Tibial nerve (tissue), 4 donors: ENCODE data around the gene ENOSF1.

Experiments used
- EP300 ChIP-seq, 2 donors: sonication (generic); formaldehyde crosslinking; IDR thresholded peaks; one replicate each; pipeline ENCODE4 v1.6.1; 2017; ENCODE audit warnings: antibody characterized with exemption in 2 of 2, mild to moderate bottlenecking in 1 of 2
- POLR2A ChIP-seq, 2 donors: fragments of 450-650 bp; IDR thresholded peaks; one replicate each; pipeline ENCODE4 v1.6.1; 2017; ENCODE audit warnings: antibody characterized with exemption in 2 of 2, mild to moderate bottlenecking in 2 of 2, moderate library complexity in 2 of 2
- TF ChIP-seq, protein P1 (sequence below), 5 experiments: fragments of 200-600 bp in 3 of 5; fragments of 450-650 bp in 2 of 5; sonication (generic) in 3 of 5; IDR thresholded peaks; one replicate each; pipeline ENCODE4 v1.5.1; 2016 to 2019; ENCODE audit warnings: antibody characterized with exemption in 5 of 5, mild to moderate bottlenecking in 3 of 5, moderate library complexity in 2 of 5

GRCh38 chr18:654601-655000 is 57.8 kb downstream of the ENOSF1 start:
- TF ChIP-seq, protein P1, sequence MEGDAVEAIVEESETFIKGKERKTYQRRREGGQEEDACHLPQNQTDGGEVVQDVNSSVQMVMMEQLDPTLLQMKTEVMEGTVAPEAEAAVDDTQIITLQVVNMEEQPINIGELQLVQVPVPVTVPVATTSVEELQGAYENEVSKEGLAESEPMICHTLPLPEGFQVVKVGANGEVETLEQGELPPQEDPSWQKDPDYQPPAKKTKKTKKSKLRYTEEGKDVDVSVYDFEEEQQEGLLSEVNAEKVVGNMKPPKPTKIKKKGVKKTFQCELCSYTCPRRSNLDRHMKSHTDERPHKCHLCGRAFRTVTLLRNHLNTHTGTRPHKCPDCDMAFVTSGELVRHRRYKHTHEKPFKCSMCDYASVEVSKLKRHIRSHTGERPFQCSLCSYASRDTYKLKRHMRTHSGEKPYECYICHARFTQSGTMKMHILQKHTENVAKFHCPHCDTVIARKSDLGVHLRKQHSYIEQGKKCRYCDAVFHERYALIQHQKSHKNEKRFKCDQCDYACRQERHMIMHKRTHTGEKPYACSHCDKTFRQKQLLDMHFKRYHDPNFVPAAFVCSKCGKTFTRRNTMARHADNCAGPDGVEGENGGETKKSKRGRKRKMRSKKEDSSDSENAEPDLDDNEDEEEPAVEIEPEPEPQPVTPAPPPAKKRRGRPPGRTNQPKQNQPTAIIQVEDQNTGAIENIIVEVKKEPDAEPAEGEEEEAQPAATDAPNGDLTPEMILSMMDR (IDR thresholded peaks at IDR 0.05), result no peak
- TF ChIP-seq POLR2A (IDR thresholded peaks at IDR 0.05) (no peak), EP300 (IDR thresholded peaks at IDR 0.05) (no peak)
